A549 (cell line): ENCODE results near the gene FOXE1. TPM values are rescaled to one million over a fixed set of nuclear protein-coding genes. Genes with fewer than 3 reads are reported as not detected.

Source experiments
- ATAC-seq, 2 experiments: fragments of 200-7000 bp in 1 of 2; fragments of >200 bp in 1 of 2; cut with Nextera tagmentation in 1 of 2; cut with Tn5 transposase in 1 of 2; 3 replicates each; pipeline versions ENCODE4 v1.8.0 to v1.9.1; 2018 to 2020; ENCODE audit warnings: mild to moderate bottlenecking in 1 of 2, moderate library complexity in 1 of 2
- CTCF ChIA-PET: fragments of 300-600 bp; sonication (Branson Sonifier 250); formaldehyde crosslinking; extraction: SDS; loops from one replicate; lab custom pipeline; 2021; ENCODE audit warnings: antibody characterized with exemption, inconsistent platforms; lab: Yijun Ruan, JAX
- POLR2A ChIA-PET: fragments of 350-600 bp; formaldehyde crosslinking; extraction: SDS; loops from one replicate; lab custom pipeline; 2021; ENCODE audit warnings: antibody characterized with exemption, inconsistent platforms; lab: Yijun Ruan, JAX
- DNase-seq, 2 experiments: peaks; one replicate each; pipeline versions ENCODE4 v3.0.0 to v3.0.0-alpha.2; 2011 to 2016; ENCODE audit warnings: low read depth in 1 of 2, low spot score in 1 of 2
- FAIRE-seq: peaks from 2 replicates; lab custom pipeline; 2011; peaks lifted over from hg19 to GRCh38; lab: Jason Lieb, UNC
- H3K27ac ChIP-seq, 2 experiments: fragments of >200 bp; sonication (Bioruptor Twin); formaldehyde crosslinking; 3 replicates each; pipeline ENCODE4 v1.5.1; 2016 to 2017
- H3K4me1 ChIP-seq: fragments of >200 bp; sonication (Bioruptor Twin); formaldehyde crosslinking; 3 replicates; pipeline ENCODE4 v1.6.1; 2016
- H3K4me2 ChIP-seq: fragments of >200 bp; sonication (Bioruptor Twin); formaldehyde crosslinking; 3 replicates; pipeline ENCODE4 v1.6.1; 2016
- H3K4me3 ChIP-seq: fragments of >200 bp; sonication (Bioruptor Twin); formaldehyde crosslinking; 3 replicates; pipeline ENCODE4 v1.5.1; 2016
- H3K9me3 ChIP-seq: fragments of >200 bp; sonication (Bioruptor Twin); formaldehyde crosslinking; 3 replicates; pipeline ENCODE4 v1.6.1; 2016
- BHLHE40 ChIP-seq: IDR thresholded peaks from 2 replicates; pipeline ENCODE4 v1.6.1; 2012; ENCODE audit warnings: low read depth, low read length, inconsistent platforms
- CBX8 ChIP-seq: fragments of 200-600 bp; sonication (generic); IDR thresholded peaks from 2 replicates; pipeline ENCODE4 v1.6.1; 2016
- EHF ChIP-seq: fragments of 250-450 bp; sonication (Bioruptor Pico); IDR thresholded peaks from 2 replicates; pipeline ENCODE4 v1.5.0; 2020; ENCODE audit warnings: mild to moderate bottlenecking
- EHMT2 ChIP-seq: fragments of 200-600 bp; sonication (generic); IDR thresholded peaks from 2 replicates; pipeline ENCODE4 v1.6.1; 2016; ENCODE audit warnings: antibody characterized with exemption, low read depth, mild to moderate bottlenecking, moderate library complexity
- ESRRA ChIP-seq: fragments of 150-350 bp; IDR thresholded peaks from 2 replicates; pipeline ENCODE4 v1.6.1; 2014; ENCODE audit warnings: mild to moderate bottlenecking, low read length, borderline replicate concordance
- FOXS1 ChIP-seq: fragments of 250-450 bp; sonication (Bioruptor Pico); IDR thresholded peaks from 2 replicates; pipeline ENCODE4 v1.5.0; 2020; ENCODE audit warnings: mild to moderate bottlenecking, moderate library complexity
- HDAC2 ChIP-seq: fragments of 200-600 bp; sonication (generic); IDR thresholded peaks from 2 replicates; pipeline ENCODE4 v1.6.1; 2016
- HEYL ChIP-seq: fragments of 250-450 bp; sonication (Bioruptor Pico); IDR thresholded peaks from 2 replicates; pipeline ENCODE4 v1.8.0; 2021; ENCODE audit warnings: mild to moderate bottlenecking, moderate library complexity
- HMGXB4 ChIP-seq: fragments of 250-450 bp; sonication (Bioruptor Pico); IDR thresholded peaks from 2 replicates; pipeline ENCODE4 v1.5.0; 2021; ENCODE audit warnings: mild to moderate bottlenecking, moderate library complexity, borderline replicate concordance
- HOXB13 ChIP-seq: fragments of 250-450 bp; sonication (Bioruptor Pico); IDR thresholded peaks from 2 replicates; pipeline ENCODE4 v1.5.0; 2020; ENCODE audit warnings: low read depth, mild to moderate bottlenecking, moderate library complexity
- JUN ChIP-seq, 2 experiments: fragments of >200 bp; sonication (Bioruptor Twin); formaldehyde crosslinking; IDR thresholded peaks; 2 replicates in 1 of 2; 3 replicates in 1 of 2; pipeline ENCODE4 v1.6.1; 2016 to 2017
- KDM1A ChIP-seq: fragments of 200-600 bp; sonication (generic); IDR thresholded peaks from 2 replicates; pipeline ENCODE4 v1.6.1; 2016; ENCODE audit warnings: low read depth, mild to moderate bottlenecking
- MAFK ChIP-seq: fragments of 450-650 bp; IDR thresholded peaks from 2 replicates; pipeline ENCODE4 v1.6.1; 2014; ENCODE audit not compliant: partially characterized antibody
- MAX ChIP-seq: IDR thresholded peaks from 2 replicates; pipeline ENCODE4 v1.6.1; 2012
- MYC ChIP-seq: IDR thresholded peaks from 2 replicates; pipeline ENCODE4 v1.6.1; 2012; ENCODE audit warnings: mild to moderate bottlenecking, inconsistent platforms, low read length, improper control_type of control experiment, borderline replicate concordance
- NPAS2 ChIP-seq: fragments of 250-450 bp; sonication (Bioruptor Pico); IDR thresholded peaks from 2 replicates; pipeline ENCODE4 v1.8.0; 2022; ENCODE audit warnings: mild to moderate bottlenecking, moderate library complexity, borderline replicate concordance
- PHF8 ChIP-seq: fragments of 200-600 bp; sonication (generic); IDR thresholded peaks from 2 replicates; pipeline ENCODE4 v1.6.1; 2016; ENCODE audit warnings: low read depth, mild to moderate bottlenecking, antibody characterized with exemption, moderate library complexity, borderline replicate concordance
- POLR2A ChIP-seq: IDR thresholded peaks from 2 replicates; pipeline ENCODE4 v1.6.1; 2012; ENCODE audit warnings: mild to moderate bottlenecking, low read length
- RAD21 ChIP-seq, 2 experiments: fragments of >200 bp in 1 of 2; sonication (Bioruptor Twin) in 1 of 2; formaldehyde crosslinking in 1 of 2; IDR thresholded peaks in 1 of 2; conservative IDR thresholded peaks in 1 of 2; 2 replicates in 1 of 2; 3 replicates in 1 of 2; pipeline ENCODE4 v1.6.1; 2012 to 2018; ENCODE audit warnings: inconsistent platforms in 1 of 2
- RARB ChIP-seq: fragments of 250-450 bp; sonication (Bioruptor Pico); IDR thresholded peaks from 2 replicates; pipeline ENCODE4 v1.8.0; 2021; ENCODE audit warnings: mild to moderate bottlenecking, moderate library complexity
- RFX5 ChIP-seq: fragments of 450-650 bp; IDR thresholded peaks from 2 replicates; pipeline ENCODE4 v1.7.1; 2014; ENCODE audit warnings: antibody characterized with exemption, mild to moderate bottlenecking, moderate library complexity
- SMC3 ChIP-seq: fragments of >200 bp; sonication (Bioruptor Twin); formaldehyde crosslinking; IDR thresholded peaks from 3 replicates; pipeline ENCODE4 v1.6.1; 2018; ENCODE audit warnings: inconsistent platforms
- SREBF2 ChIP-seq: fragments of 450-650 bp; IDR thresholded peaks from 2 replicates; pipeline ENCODE4 v1.6.1; 2014; ENCODE audit warnings: mild to moderate bottlenecking, moderate library complexity
- USF2 ChIP-seq: fragments of 450-650 bp; IDR thresholded peaks from 2 replicates; pipeline ENCODE4 v1.6.1; 2014; ENCODE audit warnings: antibody characterized with exemption
- ZC3H11A ChIP-seq: fragments of 450-650 bp; IDR thresholded peaks from 2 replicates; pipeline ENCODE4 v1.6.1; 2014; ENCODE audit warnings: antibody characterized with exemption, mild to moderate bottlenecking
- WGBS: methylation state at CpG from one replicate; pipeline ENCODE4 v1.1.6; 2017; ENCODE audit errors: missing lambda C conversion rate; 5-methylcytosine and 5-hydroxymethylcytosine counted together
- polyA plus RNA-seq, 4 experiments: library from polyadenylated mRNA; depleted of rRNA in 3 of 4; stranded (reverse); fragments of >200 nt; fragmentation: RNase III in 1 of 4; extraction: RNeasy Plus Mini Kit Qiagen cat#74134 plus additional on column Dnase treatment in 1 of 4; gene quantifications; 2 replicates in 3 of 4; 3 replicates in 1 of 4; pipeline ENCODE4 v1.2.3, GENCODE V29; 2011 to 2017
- TF ChIP-seq, protein P1 (sequence below): fragments of 150-350 bp; IDR thresholded peaks from 2 replicates; pipeline ENCODE4 v1.6.1; 2014; ENCODE audit warnings: low read depth, mild to moderate bottlenecking, low read length
- TF ChIP-seq, protein P2 (sequence below): fragments of >200 bp; sonication (Bioruptor Twin); formaldehyde crosslinking; IDR thresholded peaks from 3 replicates; pipeline ENCODE4 v1.6.1; 2016
- TF ChIP-seq, protein P3 (sequence below): fragments of 250-450 bp; sonication (Bioruptor Pico); IDR thresholded peaks from 2 replicates; pipeline ENCODE4 v1.5.0; 2020; ENCODE audit warnings: low read depth, mild to moderate bottlenecking, moderate library complexity

FOXE1 gene
- polyA plus RNA-seq, 2 of the 4 experiments (the other 2 are of a cell fraction) = 5.5 to 6.3 TPM

DNA sequence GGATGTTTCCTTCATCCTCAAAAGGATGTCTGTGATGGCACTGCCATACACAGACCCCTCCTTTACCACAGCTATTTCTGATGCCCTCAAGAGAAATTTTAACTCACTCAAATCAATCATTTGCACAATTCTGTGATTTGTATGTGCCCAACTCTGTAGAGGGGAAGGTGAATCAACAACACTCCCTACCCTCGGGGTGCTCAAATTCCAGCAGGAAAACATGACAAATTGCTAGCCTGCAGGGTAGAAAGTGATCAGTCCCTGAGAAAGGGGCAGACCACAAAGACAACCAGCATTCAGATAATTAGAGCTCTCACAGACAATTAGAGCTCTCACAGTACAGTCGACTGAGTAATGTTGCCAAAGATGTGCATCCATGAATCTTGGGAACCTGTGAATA, 45.3 kb upstream of the FOXE1 start (continued):
- no peak for TF ChIP-seq HOXB13 (CRISPR knock-in tag)
- no peak for TF ChIP-seq CBX8
- TF ChIP-seq, protein P1, sequence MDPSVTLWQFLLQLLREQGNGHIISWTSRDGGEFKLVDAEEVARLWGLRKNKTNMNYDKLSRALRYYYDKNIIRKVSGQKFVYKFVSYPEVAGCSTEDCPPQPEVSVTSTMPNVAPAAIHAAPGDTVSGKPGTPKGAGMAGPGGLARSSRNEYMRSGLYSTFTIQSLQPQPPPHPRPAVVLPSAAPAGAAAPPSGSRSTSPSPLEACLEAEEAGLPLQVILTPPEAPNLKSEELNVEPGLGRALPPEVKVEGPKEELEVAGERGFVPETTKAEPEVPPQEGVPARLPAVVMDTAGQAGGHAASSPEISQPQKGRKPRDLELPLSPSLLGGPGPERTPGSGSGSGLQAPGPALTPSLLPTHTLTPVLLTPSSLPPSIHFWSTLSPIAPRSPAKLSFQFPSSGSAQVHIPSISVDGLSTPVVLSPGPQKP = no peak
- TF ChIP-seq SMC3 = no peak

- no peak overlapping the region for H3K4me2 ChIP-seq
- ChIA-PET CTCF (interaction anchor here (1.4 to 1.9 kb wide), 2 partner anchors 82 to 93 kb away, joined by 4 to 8 read pairs; no protein-coding TSS in a partner anchor), POLR2A (no interaction called here)
- TF ChIP-seq ESRRA (no peak), ZC3H11A (no peak), HDAC2 (no peak), USF2 (0 out of 2 replicates have a peak, but pooled peaks have one; percentile 19), SMC3 (no peak), RFX5 (no peak), RAD21 (conservative IDR thresholded peaks at IDR 0.05 in 1 of 2, IDR thresholded peaks at IDR 0.05 in 1 of 2) (no peak)
- TF ChIP-seq, protein P2, sequence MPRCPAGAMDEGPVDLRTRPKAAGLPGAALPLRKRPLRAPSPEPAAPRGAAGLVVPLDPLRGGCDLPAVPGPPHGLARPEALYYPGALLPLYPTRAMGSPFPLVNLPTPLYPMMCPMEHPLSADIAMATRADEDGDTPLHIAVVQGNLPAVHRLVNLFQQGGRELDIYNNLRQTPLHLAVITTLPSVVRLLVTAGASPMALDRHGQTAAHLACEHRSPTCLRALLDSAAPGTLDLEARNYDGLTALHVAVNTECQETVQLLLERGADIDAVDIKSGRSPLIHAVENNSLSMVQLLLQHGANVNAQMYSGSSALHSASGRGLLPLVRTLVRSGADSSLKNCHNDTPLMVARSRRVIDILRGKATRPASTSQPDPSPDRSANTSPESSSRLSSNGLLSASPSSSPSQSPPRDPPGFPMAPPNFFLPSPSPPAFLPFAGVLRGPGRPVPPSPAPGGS = no peak
- H3K9me3 ChIP-seq = no peaks in the 10 kb centered on the region
- H3K4me3 ChIP-seq = no peak overlapping the region
- H3K4me1 ChIP-seq = peaks cover 15% of the 10 kb centered on the region; the same call in 2 of the 3 replicates
- 80% methylated on average over 5 of the region's 5 CpGs for WGBS
- no peak for DNase-seq
- H3K27ac ChIP-seq = 0 out of 6 replicates have a peak overlapping the region, but pooled peaks of 1 of the 2 experiments have one; percentile 5
- no peak for ATAC-seq
- no peak for FAIRE-seq
Measured at GRCh38 chr9:97808415-97808814, 44.6 kb upstream of the FOXE1 start.

- ChIA-PET CTCF (interaction anchor here (0.7 to 1.9 kb wide), 3 partner anchors 11 to 92 kb away, joined by 3 to 8 read pairs (median 3); no protein-coding TSS in a partner anchor), POLR2A (no interaction called here)
- Histone ChIP-seq H3K4me1 (peaks cover 12% of the 10 kb centered on the region; the same call in 2 of the 3 replicates), H3K9me3 (no peaks in the 10 kb centered on the region), H3K27ac (peak overlapping the region in 1 of 2 experiments; percentile 29; a peak in 1 of 6 replicates), H3K4me3 (no peak overlapping the region), H3K4me2 (0 out of 3 replicates have a peak overlapping the region, but pooled peaks have one; percentile 5)
- ATAC-seq = no peak
- 51% methylated on average over 2 of the region's 2 CpGs for WGBS
- FAIRE-seq = no peak
- no peak for DNase-seq
- TF ChIP-seq ZC3H11A (no peak), SREBF2 (no peak), EHMT2 (no peak), FOXS1 (CRISPR knock-in tag) (no peak), KDM1A (no peak), HEYL (CRISPR knock-in tag) (no peak), ESRRA (no peak), EHF (CRISPR knock-in tag) (no peak), MYC (no peak), MAFK (no peak), POLR2A (no peak), JUN (IDR thresholded peaks at IDR 0.05) (no peak), PHF8 (no peak), NPAS2 (CRISPR knock-in tag) (no peak), BHLHE40 (no peak), RARB (no peak), MAX (no peak), HMGXB4 (CRISPR knock-in tag) (no peak)
- TF ChIP-seq, protein P3, sequence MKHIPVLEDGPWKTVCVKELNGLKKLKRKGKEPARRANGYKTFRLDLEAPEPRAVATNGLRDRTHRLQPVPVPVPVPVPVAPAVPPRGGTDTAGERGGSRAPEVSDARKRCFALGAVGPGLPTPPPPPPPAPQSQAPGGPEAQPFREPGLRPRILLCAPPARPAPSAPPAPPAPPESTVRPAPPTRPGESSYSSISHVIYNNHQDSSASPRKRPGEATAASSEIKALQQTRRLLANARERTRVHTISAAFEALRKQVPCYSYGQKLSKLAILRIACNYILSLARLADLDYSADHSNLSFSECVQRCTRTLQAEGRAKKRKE (CRISPR knock-in tag) = no peak
- TF ChIP-seq, protein P2 = no peak
Measured at GRCh38 chr9:97808972-97809371, 44.1 kb upstream of the FOXE1 start.
